ENCODE measurements around the gene SRF.

Gene SRF

GRCh38 chr6:43171707-43172103 is 636 bp downstream of the SRF start:
- Histone ChIP-seq H3K4me3 (peak overlapping the region; percentile 80 to 82), H3K4me1 (peaks cover 0 to 41% (median 32%) of the 10 kb centered on the region in 4 donors), H3K27ac (peak overlapping the region; percentile 92 to 96), H3K36me3 (peaks cover 14 to 16% (median 15%) of the 10 kb centered on the region in 3 donors), H3K9me3 (no peaks in the 10 kb centered on the region), H3K27me3 (no peaks in the 10 kb centered on the region)
- no peak for DNase-seq
- TF ChIP-seq CTCF (IDR thresholded peaks at IDR 0.05) = no peak
- intact Hi-C loops (cut with DNase I; ENCODE audit: low total_unique reads) = no loop called here

- TF ChIP-seq CTCF (IDR thresholded peaks at IDR 0.05) = no peak
- Histone ChIP-seq H3K36me3 (peaks cover 15 to 22% (median 20%) of the 10 kb centered on the region in 3 donors), H3K4me1 (peaks cover 0 to 41% (median 32%) of the 10 kb centered on the region in 4 donors), H3K27ac (peak overlapping the region; percentile 92 to 96), H3K27me3 (no peaks in the 10 kb centered on the region), H3K4me3 (peak overlapping the region; percentile 80 to 82), H3K9me3 (no peaks in the 10 kb centered on the region)
- DNase-seq = peak; percentile 46 to 79
- intact Hi-C loops (cut with DNase I; ENCODE audit: low total_unique reads) = no loop called here
Observed at GRCh38 chr6:43172104-43173007, 1.3 kb downstream of the SRF start.

GRCh38 chr6:43173591-43174262 is 2.7 kb downstream of the SRF start:
- Histone ChIP-seq H3K36me3 (peaks cover 26 to 35% (median 34%) of the 10 kb centered on the region in 3 donors), H3K9me3 (no peaks in the 10 kb centered on the region), H3K27me3 (no peaks in the 10 kb centered on the region), H3K4me1 (peaks cover 0 to 41% (median 32%) of the 10 kb centered on the region in 4 donors), H3K27ac (peak overlapping the region; percentile 92 to 96), H3K4me3 (peak overlapping the region; percentile 80 to 82)
- DNase-seq = no peak
- intact Hi-C loops (cut with DNase I; ENCODE audit: low total_unique reads) = no loop called here
- TF ChIP-seq CTCF (IDR thresholded peaks at IDR 0.05) = no peak

GRCh38 chr6:43174263-43175112 is 3.4 kb downstream of the SRF start:
- peak; percentile 99 for DNase-seq
- intact Hi-C loops (cut with DNase I; ENCODE audit: low total_unique reads) = no loop called here
- Histone ChIP-seq H3K36me3 (peaks cover 34 to 42% (median 41%) of the 10 kb centered on the region in 3 donors), H3K4me1 (peaks cover 0 to 41% (median 32%) of the 10 kb centered on the region in 4 donors), H3K27me3 (no peaks in the 10 kb centered on the region), H3K9me3 (no peaks in the 10 kb centered on the region), H3K27ac (peak overlapping the region; percentile 92 to 96), H3K4me3 (peak overlapping the region; percentile 80 to 82)
- TF ChIP-seq CTCF (IDR thresholded peaks at IDR 0.05) = peak in 1 of 2 experiments; percentile 23

Data from tibial artery (tissue), 4 donors.